H1 (cell line): ENCODE measurements around the gene HDHD3. TPM values are rescaled to one million over a fixed set of nuclear protein-coding genes. Genes with fewer than 3 reads are reported as not detected.
"Not testable (repeated sequence)": the region's sequence is repeated elsewhere in the genome, so short reads cannot be mapped to it uniquely, and the experiment has no call there.

Experiments used
- CTCF ChIA-PET: fragments of 300-600 bp; sonication (Branson Sonifier 250); formaldehyde crosslinking; loops from one replicate; lab custom pipeline; 2021; ENCODE audit not compliant: partially characterized antibody; lab: Charles Lee
- POLR2A ChIA-PET: fragments of 300-600 bp; sonication (Branson Sonifier 250); formaldehyde crosslinking; loops from one replicate; lab custom pipeline; 2021; ENCODE audit warnings: inconsistent platforms; ENCODE audit not compliant: partially characterized antibody; lab: Charles Lee
- DNase-seq, 2 experiments: peaks; one replicate each; pipeline versions ENCODE4 v3.0.0 to v3.0.0-alpha.2; 2010 to 2022; ENCODE audit warnings: low spot score in 2 of 2, low read depth in 1 of 2, mixed read lengths in 1 of 2
- FAIRE-seq: peaks from 2 replicates; lab custom pipeline; 2011; peaks lifted over from hg19 to GRCh38; lab: Jason Lieb, UNC
- H2AFZ ChIP-seq: 2 replicates; pipeline ENCODE4 v1.8.1; 2012; ENCODE audit warnings: low read length, inconsistent platforms
- H2AK5ac ChIP-seq: 2 replicates; pipeline ENCODE4 v1.6.1; 2013; ENCODE audit warnings: low read depth, low read length
- H2BK120ac ChIP-seq: replicated peaks from 2 replicates; pipeline ENCODE3; 2013; ENCODE audit warnings: low read depth, low read length, inconsistent platforms
- H2BK12ac ChIP-seq: 2 replicates; pipeline ENCODE4 v1.6.1; 2013; ENCODE audit warnings: low read depth, low read length
- H2BK15ac ChIP-seq: 2 replicates; pipeline ENCODE4 v1.6.1; 2013; ENCODE audit warnings: low read length
- H2BK20ac ChIP-seq: 2 replicates; pipeline ENCODE4 v1.6.1; 2013; ENCODE audit warnings: low read length
- H2BK5ac ChIP-seq: 2 replicates; pipeline ENCODE4 v1.6.1; 2013; ENCODE audit warnings: low read depth, low read length
- H3K14ac ChIP-seq: 2 replicates; pipeline ENCODE4 v1.6.1; 2013; ENCODE audit warnings: inconsistent platforms; ENCODE audit not compliant: insufficient read length
- H3K18ac ChIP-seq: 2 replicates; pipeline ENCODE4 v1.6.1; 2013; ENCODE audit warnings: low read length; ENCODE audit errors: extremely low read depth
- H3K23ac ChIP-seq: 2 replicates; pipeline ENCODE4 v1.6.1; 2013; ENCODE audit warnings: inconsistent platforms; ENCODE audit not compliant: insufficient read length
- H3K23me2 ChIP-seq: 2 replicates; pipeline ENCODE4 v1.6.1; 2013; ENCODE audit warnings: low read depth, low read length
- H3K27ac ChIP-seq: 2 replicates; pipeline ENCODE4 v1.6.1; 2011; ENCODE audit warnings: low read depth, low read length, inconsistent platforms
- H3K27me3 ChIP-seq, 4 experiments: replicated peaks in 1 of 4; 1 replicate in 1 of 4; 2 replicates in 3 of 4; pipeline versions ENCODE4 v1.6.1 to v1.8.1; 2011 to 2013; ENCODE audit warnings: low read length in 3 of 4, mild to moderate bottlenecking in 3 of 4, inconsistent platforms in 2 of 4, mixed read lengths in 2 of 4, moderate library complexity in 1 of 4; ENCODE audit not compliant: control insufficient read depth in 3 of 4, insufficient read depth in 3 of 4; ENCODE audit errors: extremely low read depth in 1 of 4
- H3K36me3 ChIP-seq, 4 experiments: 2 replicates each; pipeline versions ENCODE4 v1.6.1 to v1.8.1; 2011 to 2013; ENCODE audit warnings: mild to moderate bottlenecking in 4 of 4, low read length in 3 of 4, moderate library complexity in 2 of 4, control low read depth in 1 of 4, inconsistent platforms in 1 of 4; ENCODE audit not compliant: insufficient read depth in 4 of 4, control insufficient read depth in 2 of 4
- H3K4ac ChIP-seq: replicated peaks from 2 replicates; pipeline ENCODE3; 2013; ENCODE audit warnings: low read length, low read depth, mixed read lengths, inconsistent platforms; ENCODE audit not compliant: insufficient read length
- H3K4me1 ChIP-seq, 4 experiments: replicated peaks in 1 of 4; 1 replicate in 1 of 4; 2 replicates in 3 of 4; pipeline versions ENCODE4 v1.6.1 to v1.8.1; 2011 to 2013; ENCODE audit warnings: low read length in 3 of 4, inconsistent platforms in 2 of 4, mixed read lengths in 1 of 4; ENCODE audit not compliant: insufficient read depth in 4 of 4, control insufficient read depth in 3 of 4
- H3K4me2 ChIP-seq, 2 experiments: 2 replicates each; pipeline versions ENCODE4 v1.6.1 to v1.8.1; 2011 to 2013; ENCODE audit warnings: low read depth in 2 of 2, low read length in 2 of 2, control low read depth in 1 of 2, inconsistent platforms in 1 of 2, mild to moderate bottlenecking in 1 of 2; ENCODE audit not compliant: insufficient read depth in 1 of 2
- H3K4me3 ChIP-seq, 4 experiments: fragments of 200-600, 300-600 bp in 1 of 4; sonication (generic), shearing (Covaris generic), sonication (Bioruptor Twin) in 1 of 4; 2 replicates each; pipeline versions ENCODE4 v1.5.1 to v1.8.1; 2011 to 2016; ENCODE audit warnings: low read length in 4 of 4, low read depth in 3 of 4, control low read depth in 2 of 4, inconsistent platforms in 2 of 4, mild to moderate bottlenecking in 2 of 4, mixed read lengths in 1 of 4, moderate library complexity in 1 of 4; ENCODE audit not compliant: insufficient read depth in 2 of 4; ENCODE audit errors: extremely low read depth in 1 of 4
- H3K56ac ChIP-seq: replicated peaks from 2 replicates; pipeline ENCODE3; 2013; ENCODE audit warnings: low read depth, mild to moderate bottlenecking, mixed read lengths, low read length, inconsistent platforms; ENCODE audit not compliant: insufficient read length
- H3K79me1 ChIP-seq: 2 replicates; pipeline ENCODE4 v1.6.1; 2013; ENCODE audit warnings: low read depth, low read length, control low read depth
- H3K79me2 ChIP-seq, 2 experiments: 2 replicates each; pipeline versions ENCODE4 v1.6.1 to v1.8.1; 2012 to 2013; ENCODE audit warnings: low read length in 2 of 2, mild to moderate bottlenecking in 2 of 2, inconsistent platforms in 1 of 2; ENCODE audit not compliant: insufficient read depth in 2 of 2, control insufficient read depth in 1 of 2
- H3K9ac ChIP-seq, 4 experiments: replicated peaks in 1 of 4; 1 replicate in 1 of 4; 2 replicates in 3 of 4; pipeline versions ENCODE4 v1.6.1 to v1.8.1; 2011 to 2013; ENCODE audit warnings: low read depth in 3 of 4, low read length in 3 of 4, control low read depth in 2 of 4, mild to moderate bottlenecking in 2 of 4, moderate library complexity in 2 of 4, inconsistent platforms in 1 of 4; ENCODE audit errors: extremely low read depth in 1 of 4
- H3K9me3 ChIP-seq, 2 experiments: 2 replicates each; pipeline versions ENCODE4 v1.6.1 to v1.8.1; 2012 to 2013; ENCODE audit warnings: mild to moderate bottlenecking in 2 of 2, moderate library complexity in 2 of 2, control low read depth in 1 of 2, inconsistent platforms in 1 of 2, low read depth in 1 of 2, low read length in 1 of 2, mixed read lengths in 1 of 2; ENCODE audit not compliant: insufficient read depth in 2 of 2
- H4K20me1 ChIP-seq, 2 experiments: replicated peaks in 1 of 2; 2 replicates each; pipeline versions ENCODE3 to v1.8.1; 2011 to 2013; ENCODE audit warnings: inconsistent platforms in 2 of 2, low read length in 2 of 2, mild to moderate bottlenecking in 1 of 2; ENCODE audit not compliant: insufficient read depth in 2 of 2, control insufficient read depth in 1 of 2
- H4K5ac ChIP-seq: 2 replicates; pipeline ENCODE4 v1.6.1; 2013; ENCODE audit warnings: low read length, low read depth, mixed read lengths, inconsistent platforms; ENCODE audit not compliant: insufficient read length
- H4K8ac ChIP-seq: 2 replicates; pipeline ENCODE4 v1.8.0; 2013; ENCODE audit warnings: mild to moderate bottlenecking, moderate library complexity, low read length, inconsistent platforms; ENCODE audit not compliant: insufficient read depth; ENCODE audit errors: extremely low read depth
- H4K91ac ChIP-seq: replicated peaks from 2 replicates; pipeline ENCODE3; 2013; ENCODE audit warnings: low read length, mixed read lengths, inconsistent platforms; ENCODE audit not compliant: insufficient read length
- WGBS, 2 experiments: shearing (Covaris generic) in 1 of 2; methylation state at CpG; one replicate each; pipeline versions ENCODE4 v1.1.6 to v1.1.7; 2013 to 2015; ENCODE audit warnings: low lambda C conversion rate in 2 of 2, mixed read lengths in 2 of 2, inconsistent platforms in 1 of 2, low coverage in 1 of 2, missing lambda C conversion rate in 1 of 2; ENCODE audit not compliant: insufficient replicate concordance in 2 of 2, insufficient coverage in 1 of 2, insufficient read length in 1 of 2; ENCODE audit errors: extremely low coverage in 1 of 2, missing lambda C conversion rate in 1 of 2; 5-methylcytosine and 5-hydroxymethylcytosine counted together
- polyA plus RNA-seq, 7 experiments: library from polyadenylated mRNA; depleted of rRNA in 3 of 7; stranded (reverse) in 5 of 7; unstranded in 2 of 7; fragments of >200 nt in 5 of 7; fragments of 200-250 nt in 2 of 7; gene quantifications; 1 replicate in 5 of 7; 2 replicates in 1 of 7; 4 replicates in 1 of 7; pipeline versions ENCODE4 v1.2.1 to v1.2.3, GENCODE V29; 2011 to 2013; ENCODE audit warnings: missing spikeins in 2 of 7, mixed read lengths in 2 of 7
- total RNA-seq: library from RNA; stranded (reverse); fragmentation: NEBNext Ultra II Directional; extraction: Animal tissue kit (Norgen Biotek cat#: 25700); gene quantifications from 2 replicates; pipeline ENCODE4 v1.2.1, GENCODE V29; 2021

Gene HDHD3
- total and polyA plus RNA-seq, 2 of the 8 experiments (the other 6 are each of a cell fraction or from before 2014, with no cell fraction given): 12.1 to 25.3 TPM

DNA sequence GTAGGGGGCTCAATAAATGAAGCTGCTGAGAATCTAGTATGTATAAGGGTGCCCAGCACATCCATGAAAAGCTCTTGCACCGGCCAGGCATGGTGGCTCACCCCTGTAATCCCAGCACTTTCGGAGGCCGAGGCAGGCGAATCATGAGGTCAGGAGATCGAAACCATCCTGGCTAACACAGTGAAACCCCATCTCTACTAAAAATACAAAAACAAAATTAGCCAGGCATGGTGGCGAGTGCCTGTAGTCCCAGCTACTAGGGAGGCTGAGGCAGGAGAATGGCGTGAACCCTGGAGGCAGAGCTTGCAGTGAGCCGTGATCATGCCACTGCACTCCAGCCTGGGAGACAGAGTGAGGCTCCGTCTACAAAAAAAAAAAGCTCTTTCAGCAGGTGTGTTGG, 29.6 kb upstream of the HDHD3 start:
- H3K4me1 ChIP-seq, H3K79me1 ChIP-seq, H2BK12ac ChIP-seq, H3K9ac ChIP-seq, H3K9me3 ChIP-seq, H3K4me3 ChIP-seq, H2BK20ac ChIP-seq, H3K23ac ChIP-seq, DNase-seq, H4K20me1 ChIP-seq, H2AK5ac ChIP-seq, H4K5ac ChIP-seq, H3K27me3 ChIP-seq, H4K8ac ChIP-seq, H2AFZ ChIP-seq, H3K4ac ChIP-seq, H3K27ac ChIP-seq, H3K23me2 ChIP-seq, H2BK15ac ChIP-seq, H4K91ac ChIP-seq, H3K18ac ChIP-seq, H3K56ac ChIP-seq, H3K14ac ChIP-seq, H2BK120ac ChIP-seq, H3K4me2 ChIP-seq, H2BK5ac ChIP-seq, FAIRE-seq: not testable (repeated sequence)
- WGBS, 2 experiments: 84% methylated on average over 9 of the region's 9 CpGs; no CpG with 5 or more reads in 1 of the 2 experiments
- Histone ChIP-seq H3K79me2 (peaks cover 0 to 22% of the 10 kb centered on the region in 2 experiments; a peak in 3 of 4 replicates), H3K36me3 (peaks cover 14 to 20% (median 16%) of the 10 kb centered on the region in 4 experiments)
- CTCF ChIA-PET: interaction anchor here (0.9 to 9.0 kb wide), 12 partner anchors 11 to 250 kb away, joined by 3 to 61 read pairs (median 4); partner anchors contain the start of genes CDC26, PRPF4 and WDR31
- POLR2A ChIA-PET: interaction anchor here (1.1 kb wide), 1 partner anchor 131 kb away, joined by 6 read pairs; the partner anchor contains the start of genes CDC26 and PRPF4
